CD14-positive monocyte (primary cell): Measurements from ENCODE around the gene GAPDHS. TPM values are rescaled to one million over a fixed set of nuclear protein-coding genes. Genes with fewer than 3 reads are reported as not detected.

Experiments used
- DNase-seq, 3 donors: peaks; one replicate each; pipeline ENCODE4 v3.0.0-alpha.2; 2011 to 2022
- H2AFZ ChIP-seq: 2 replicates; pipeline ENCODE4 v1.6.0; 2012; ENCODE audit warnings: mild to moderate bottlenecking, low read depth, low read length, inconsistent platforms; ENCODE audit not compliant: insufficient read depth, poor library complexity, severe bottlenecking
- H3K27ac ChIP-seq, 2 donors: 1 replicate in 1 of 2; 2 replicates in 1 of 2; pipeline ENCODE4 v1.5.1; 2012 to 2013; ENCODE audit warnings: low read length in 2 of 2, control low read depth in 1 of 2, inconsistent platforms in 1 of 2, low read depth in 1 of 2, mild to moderate bottlenecking in 1 of 2
- H3K27me3 ChIP-seq, 2 donors: one replicate each; pipeline versions ENCODE4 v1.6.0 to v1.6.1; 2011 to 2013; ENCODE audit warnings: low read length in 2 of 2; ENCODE audit not compliant: control insufficient read depth in 2 of 2, insufficient read depth in 2 of 2
- H3K36me3 ChIP-seq, 2 donors: replicated peaks in 1 of 2; 1 replicate in 1 of 2; 2 replicates in 1 of 2; pipeline versions ENCODE4 v1.5.1 to v1.6.1; 2012 to 2013; ENCODE audit warnings: low read length in 2 of 2, control low read depth in 1 of 2, inconsistent platforms in 1 of 2, mild to moderate bottlenecking in 1 of 2; ENCODE audit not compliant: insufficient read depth in 2 of 2, control insufficient read depth in 1 of 2
- H3K4me1 ChIP-seq, 2 donors: 1 replicate in 1 of 2; 2 replicates in 1 of 2; pipeline versions ENCODE4 v1.5.1 to v1.6.1; 2012 to 2013; ENCODE audit warnings: low read length in 2 of 2, control low read depth in 1 of 2, inconsistent platforms in 1 of 2, mild to moderate bottlenecking in 1 of 2, moderate library complexity in 1 of 2; ENCODE audit not compliant: insufficient read depth in 2 of 2, control insufficient read depth in 1 of 2
- H3K4me2 ChIP-seq: replicated peaks from 2 replicates; pipeline ENCODE3; 2012; ENCODE audit warnings: low read length, moderate library complexity, mild to moderate bottlenecking; ENCODE audit not compliant: poor library complexity, severe bottlenecking; ENCODE audit errors: extremely low read depth
- H3K4me3 ChIP-seq, 3 experiments: fragments of 200-600 bp in 1 of 3; sonication (generic) in 1 of 3; replicated peaks in 1 of 3; 1 replicate in 2 of 3; 2 replicates in 1 of 3; pipeline ENCODE4 v1.5.1; 2011 to 2013; ENCODE audit warnings: low read length in 3 of 3, mild to moderate bottlenecking in 3 of 3, control low read depth in 2 of 3, low read depth in 2 of 3, inconsistent platforms in 1 of 3, moderate library complexity in 1 of 3
- H3K79me2 ChIP-seq: 2 replicates; pipeline ENCODE4 v1.6.0; 2012; ENCODE audit warnings: mild to moderate bottlenecking, control low read depth, inconsistent platforms, low read length, moderate library complexity; ENCODE audit not compliant: insufficient read depth
- H3K9ac ChIP-seq: 2 replicates; pipeline ENCODE4 v1.6.0; 2017; ENCODE audit warnings: low read length, mild to moderate bottlenecking; ENCODE audit not compliant: insufficient read depth, poor library complexity, severe bottlenecking
- H3K9me3 ChIP-seq, 2 donors: replicated peaks in 1 of 2; 1 replicate in 1 of 2; 2 replicates in 1 of 2; pipeline versions ENCODE4 v1.5.1 to v1.6.1; 2012 to 2013; ENCODE audit warnings: low read length in 2 of 2, control low read depth in 1 of 2; ENCODE audit not compliant: control insufficient read depth in 1 of 2, insufficient read depth in 1 of 2
- H4K20me1 ChIP-seq: 2 replicates; pipeline ENCODE4 v1.6.0; 2012; ENCODE audit warnings: mild to moderate bottlenecking, low read length, control low read depth, moderate library complexity; ENCODE audit not compliant: insufficient read depth
- H3K27ac Mint-ChIP-seq, 7 donors: one replicate each; pipeline ENCODE4 v1.8.0; 2020; ENCODE audit warnings: mild to moderate bottlenecking in 7 of 7, mixed read lengths in 7 of 7, moderate library complexity in 6 of 7, inconsistent platforms in 2 of 7
- H3K27me3 Mint-ChIP-seq, 3 donors: one replicate each; pipeline ENCODE4 v1.8.0; 2021 to 2022; ENCODE audit warnings: low read depth in 3 of 3, mild to moderate bottlenecking in 3 of 3, mixed read lengths in 3 of 3, moderate library complexity in 3 of 3, inconsistent platforms in 1 of 3
- H3K36me3 Mint-ChIP-seq, 2 donors: one replicate each; pipeline ENCODE4 v1.8.0; 2020; ENCODE audit warnings: mixed read lengths in 2 of 2, inconsistent platforms in 1 of 2, mild to moderate bottlenecking in 1 of 2
- H3K4me1 Mint-ChIP-seq: one replicate; pipeline ENCODE4 v1.8.0; 2020; ENCODE audit warnings: mild to moderate bottlenecking, mixed read lengths
- H3K4me3 Mint-ChIP-seq, 2 donors: one replicate each; pipeline ENCODE4 v1.8.0; 2020; ENCODE audit warnings: mild to moderate bottlenecking in 2 of 2, mixed read lengths in 2 of 2, moderate library complexity in 1 of 2
- H3K9me3 Mint-ChIP-seq, 7 donors: one replicate each; pipeline ENCODE4 v1.8.0; 2020 to 2022; ENCODE audit warnings: mixed read lengths in 7 of 7, mild to moderate bottlenecking in 6 of 7, moderate library complexity in 6 of 7, inconsistent platforms in 2 of 7
- CTCF ChIP-seq: fragments of 200-600 bp; IDR thresholded peaks from one replicate; pipeline ENCODE4 v1.8.0; 2022; ENCODE audit warnings: antibody characterized with exemption, mild to moderate bottlenecking
- WGBS: methylation state at CpG from one replicate; pipeline ENCODE4 v1.1.5; 2013; ENCODE audit warnings: missing lambda C conversion rate; ENCODE audit not compliant: insufficient coverage; 5-methylcytosine and 5-hydroxymethylcytosine counted together
- intact Hi-C, 2 donors: fragments of 100-400 bp; cut with micrococcal nuclease; formaldehyde crosslinking; loops; one replicate each; pipeline versions ENCODE4 v1.15.0 to v1.15.1; 2023
- polyA plus RNA-seq, 3 donors: library from polyadenylated mRNA; depleted of rRNA in 1 of 3; unstranded in 2 of 3; stranded (reverse) in 1 of 3; fragments of 300-500 nt in 2 of 3; fragments of >200 nt in 1 of 3; fragmentation: Illumina TruSeq in 2 of 3; gene quantifications; 1 replicate in 2 of 3; 2 replicates in 1 of 3; pipeline ENCODE4 v1.2.3, GENCODE V29; 2012 to 2021

The GAPDHS gene
- polyA plus RNA-seq, 3 donors: not detected

- H3K9me3 ChIP-seq: peaks cover 0 to 5% of the 10 kb centered on the region in 2 donors
- no peak for TF ChIP-seq CTCF
- H2AFZ ChIP-seq: no peak overlapping the region
- H3K27me3 ChIP-seq: peaks cover 0 to 23% of the 10 kb centered on the region in 2 donors
- H3K4me3 Mint-ChIP-seq: peak overlapping the region in 1 of 2 donors; percentile 11
- peaks cover 35 to 51% (median 38%) of the 10 kb centered on the region in 3 donors for H3K27me3 Mint-ChIP-seq
- H3K9ac ChIP-seq: no peak overlapping the region
- H3K4me1 ChIP-seq: peaks cover 11 to 14% of the 10 kb centered on the region in 2 donors
- no peak overlapping the region for H3K27ac Mint-ChIP-seq
- WGBS: 92% methylated on average over 21 of the region's 23 CpGs
- no peaks in the 10 kb centered on the region for H3K36me3 ChIP-seq
- H3K27ac ChIP-seq: no peak overlapping the region
- H3K36me3 Mint-ChIP-seq: no peaks in the 10 kb centered on the region
- no peak for DNase-seq
- H3K4me3 ChIP-seq: no peak overlapping the region
- intact Hi-C loops: no loop called here
- no peaks in the 10 kb centered on the region for H3K79me2 ChIP-seq
- H3K9me3 Mint-ChIP-seq: peaks cover 0 to 13% (median 2%) of the 10 kb centered on the region in 7 donors
- no peak overlapping the region for H3K4me2 ChIP-seq
- no peaks in the 10 kb centered on the region for H4K20me1 ChIP-seq
- peaks cover 10% of the 10 kb centered on the region for H3K4me1 Mint-ChIP-seq
These were observed 26.5 kb downstream of the GAPDHS start for GRCh38 chr19:35559781-35560180.

- peaks cover 11 to 14% of the 10 kb centered on the region in 2 donors for H3K4me1 ChIP-seq
- H3K27ac ChIP-seq: no peak overlapping the region
- Mint-ChIP-seq H3K4me3 (peak overlapping the region in 1 of 2 donors; percentile 11), H3K36me3 (no peaks in the 10 kb centered on the region), H3K27me3 (peaks cover 35 to 52% (median 38%) of the 10 kb centered on the region in 3 donors), H3K27ac (no peak overlapping the region), H3K9me3 (peaks cover 0 to 13% (median 2%) of the 10 kb centered on the region in 7 donors), H3K4me1 (peaks cover 10% of the 10 kb centered on the region)
- no peak overlapping the region for H3K4me2 ChIP-seq
- H3K36me3 ChIP-seq: no peaks in the 10 kb centered on the region
- no peak overlapping the region for H3K9ac ChIP-seq
- H2AFZ ChIP-seq: no peak overlapping the region
- H3K79me2 ChIP-seq: no peaks in the 10 kb centered on the region
- peaks cover 0 to 5% of the 10 kb centered on the region in 2 donors for H3K9me3 ChIP-seq
- H3K4me3 ChIP-seq: no peak overlapping the region
- peaks cover 0 to 23% of the 10 kb centered on the region in 2 donors for H3K27me3 ChIP-seq
- no peak for DNase-seq
- 88% methylated on average over 12 of the region's 18 CpGs for WGBS
- intact Hi-C loops: no loop called here
- no peaks in the 10 kb centered on the region for H4K20me1 ChIP-seq
- TF ChIP-seq CTCF: no peak
These were observed 27.0 kb downstream of the GAPDHS start for GRCh38 chr19:35560271-35560670.
